Urinary bladder (tissue), 4 donors: ENCODE measurements around the gene NTNG2. TPM values are rescaled to one million over a fixed set of nuclear protein-coding genes. Genes with fewer than 3 reads are reported as not detected.

ENCODE experiments used
- DNase-seq: peaks from one replicate; pipeline ENCODE4 v3.0.0-alpha.2; 2015; ENCODE audit errors: extremely low spot score
- H3K27ac ChIP-seq: one replicate; pipeline ENCODE4 v1.5.1; 2013; ENCODE audit warnings: low read depth, mild to moderate bottlenecking, moderate library complexity
- H3K36me3 ChIP-seq: one replicate; pipeline ENCODE4 v1.6.1; 2013; ENCODE audit warnings: mild to moderate bottlenecking, moderate library complexity; ENCODE audit not compliant: insufficient read depth
- H3K4me1 ChIP-seq: one replicate; pipeline ENCODE4 v1.6.1; 2013; ENCODE audit warnings: mild to moderate bottlenecking, moderate library complexity; ENCODE audit not compliant: insufficient read depth
- H3K4me3 ChIP-seq: one replicate; pipeline ENCODE4 v1.5.1; 2013; ENCODE audit warnings: low read depth, low read length
- WGBS: extraction: QIAGEN DNeasy Blood & Tissue Kit; methylation state at CpG from one replicate; pipeline ENCODE4 v1.1.7; 2013; 5-methylcytosine and 5-hydroxymethylcytosine counted together
- polyA plus RNA-seq: library from polyadenylated mRNA; stranded (reverse); fragments of 200-250 nt; gene quantifications from one replicate; pipeline ENCODE4 v1.2.3, GENCODE V29; 2013
- total RNA-seq: library from RNA; depleted of rRNA; stranded (reverse); fragments of >200 nt; gene quantifications from one replicate; pipeline ENCODE4 v1.2.3, GENCODE V29; 2014
- donor health status: healthy with polysubstance abuse.
- donor health status: healthy.

NTNG2 gene
- total and polyA plus RNA-seq, 2 donors = 2.3 to 2.8 TPM

DNA sequence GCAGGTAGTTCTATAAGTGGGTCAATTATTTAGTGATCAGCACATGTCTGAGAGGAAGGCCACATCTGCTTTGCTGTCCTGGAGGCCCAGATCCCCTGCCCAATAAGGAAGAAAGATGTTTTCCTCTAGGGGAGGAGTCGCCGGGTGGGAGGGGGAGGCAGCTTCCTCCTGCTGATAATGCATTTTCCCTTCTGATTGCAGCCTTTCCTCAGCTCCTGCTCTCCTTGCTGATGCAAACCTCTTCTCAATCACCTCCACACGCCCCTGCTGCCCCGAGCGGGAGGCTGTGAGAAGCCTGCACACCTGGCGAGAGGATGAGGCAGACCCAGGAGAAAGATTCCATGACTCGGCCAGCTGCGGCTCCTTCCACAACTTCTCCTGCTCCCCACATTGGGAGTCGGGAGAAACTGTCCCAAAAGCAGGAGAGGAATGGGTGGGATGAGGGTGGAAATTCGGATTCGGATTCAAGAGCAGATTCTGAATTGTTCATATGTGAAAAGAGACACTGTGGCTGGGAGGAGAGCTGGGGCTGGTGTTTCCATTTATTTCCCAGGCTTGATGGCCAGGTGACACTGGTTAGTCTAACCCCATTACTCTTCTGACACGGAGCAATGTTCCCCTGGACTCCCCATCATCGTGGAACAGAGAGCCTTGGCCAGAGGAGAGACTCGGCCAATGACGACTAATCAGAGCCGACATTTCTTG lies 6.8 kb upstream of the NTNG2 start:
- Histone ChIP-seq H3K4me1 (no peaks in the 10 kb centered on the region), H3K27ac (no peak overlapping the region), H3K36me3 (no peaks in the 10 kb centered on the region), H3K4me3 (no peak overlapping the region)
- no peak for DNase-seq
- 59% methylated on average over 16 of the region's 16 CpGs for WGBS

GRCh38 chr9:132155568-132155895 lies 6.3 kb upstream of the NTNG2 start:
- DNase-seq = no peak
- Histone ChIP-seq H3K4me1 (no peaks in the 10 kb centered on the region), H3K4me3 (no peak overlapping the region), H3K27ac (no peak overlapping the region), H3K36me3 (no peaks in the 10 kb centered on the region)
- WGBS = 86% methylated on average over 3 of the region's 3 CpGs

- DNase-seq = no peak
- Histone ChIP-seq H3K4me1 (no peaks in the 10 kb centered on the region), H3K27ac (no peak overlapping the region), H3K4me3 (no peak overlapping the region), H3K36me3 (no peaks in the 10 kb centered on the region)
- 26% methylated on average over 5 of the region's 5 CpGs for WGBS
These were observed 5.6 kb upstream of the NTNG2 start for GRCh38 chr9:132156262-132156661.

DNA sequence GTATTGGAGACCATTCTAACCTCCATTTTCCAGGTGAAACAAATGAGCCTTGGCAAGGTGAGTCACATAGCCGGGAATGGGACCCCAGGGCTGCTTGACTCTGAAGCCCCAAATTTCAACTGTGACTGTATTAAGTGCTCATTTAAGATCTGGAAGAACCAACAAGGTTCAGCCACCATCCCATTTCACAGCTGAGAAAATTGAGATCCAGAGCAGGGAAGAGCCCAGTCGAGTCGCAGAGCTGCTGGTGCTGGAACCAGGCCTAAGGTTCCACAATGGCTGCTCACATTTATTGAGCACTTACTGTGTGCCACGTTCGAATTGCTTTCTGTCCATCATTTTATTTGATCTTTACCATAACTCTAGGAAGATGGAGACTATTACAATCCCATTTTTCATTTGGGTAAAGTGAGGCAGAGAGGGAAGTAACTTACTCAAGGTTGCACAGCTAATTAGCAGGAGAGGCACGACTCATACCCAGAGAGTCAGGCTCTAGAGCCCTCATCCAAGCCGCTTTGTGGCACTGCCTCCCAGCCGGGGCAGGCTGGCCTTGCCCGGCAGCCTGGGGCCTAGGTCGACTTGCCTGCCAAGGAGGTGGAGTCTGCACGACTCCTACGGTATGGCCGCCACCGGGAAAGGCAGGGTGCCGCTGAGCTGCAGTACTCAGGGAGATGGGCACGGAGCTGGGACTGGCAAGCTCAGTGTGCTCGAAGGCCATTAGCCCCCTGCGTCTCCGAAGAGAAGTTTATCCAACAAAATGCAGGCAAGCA lies 4.3 kb upstream of the NTNG2 start:
- Histone ChIP-seq H3K4me3 (no peak overlapping the region), H3K36me3 (no peaks in the 10 kb centered on the region), H3K27ac (no peak overlapping the region), H3K4me1 (no peaks in the 10 kb centered on the region)
- no peak for DNase-seq
- WGBS = 68% methylated on average over 19 of the region's 19 CpGs

- DNase-seq = no peak
- Histone ChIP-seq H3K27ac (no peak overlapping the region), H3K4me1 (no peaks in the 10 kb centered on the region), H3K4me3 (peak overlapping the region; percentile 76), H3K36me3 (no peaks in the 10 kb centered on the region)
- WGBS = 4% methylated on average over 50 of the region's 50 CpGs
These were observed 786 bp upstream of the NTNG2 start for GRCh38 chr9:132160802-132161742.

DNA sequence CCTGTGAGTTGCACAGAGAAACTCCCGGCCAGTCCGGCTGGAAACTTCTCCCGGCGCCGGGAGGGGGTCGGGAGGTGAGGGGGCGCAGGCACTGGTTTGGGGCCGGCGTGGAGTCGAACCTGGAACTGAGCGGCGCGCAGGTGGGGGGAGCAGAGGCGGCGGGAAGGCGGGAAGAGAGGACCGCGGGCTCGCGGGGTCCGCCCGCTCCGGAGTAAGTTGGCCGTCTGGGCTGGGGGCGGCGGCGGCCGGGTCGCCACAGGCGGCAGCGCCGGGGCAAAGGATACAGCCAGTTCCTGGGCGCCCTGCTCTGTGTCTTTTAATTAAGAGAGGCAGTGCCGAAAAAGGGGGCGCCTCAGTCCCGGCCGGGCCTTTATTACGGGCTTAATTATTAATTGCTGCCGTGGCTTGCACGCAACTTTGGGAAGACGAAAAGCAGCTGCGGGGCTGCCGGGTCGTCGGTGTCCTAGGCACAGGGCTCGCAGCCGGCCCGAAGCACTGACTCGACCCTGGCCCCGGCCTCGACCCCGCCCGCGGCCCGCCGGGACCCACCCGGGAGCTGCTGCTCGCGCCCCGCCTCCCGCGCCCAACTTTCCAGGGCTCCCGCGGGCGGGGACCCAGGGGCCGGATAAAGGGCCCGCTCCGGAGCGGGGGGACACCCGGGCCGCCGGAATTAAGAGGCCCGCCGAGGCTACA lies 1.1 kb downstream of the NTNG2 start:
- no peaks in the 10 kb centered on the region for H3K36me3 ChIP-seq
- H3K4me1 ChIP-seq = no peaks in the 10 kb centered on the region
- peak overlapping the region; percentile 76 for H3K4me3 ChIP-seq
- H3K27ac ChIP-seq = no peak overlapping the region
- under 1% methylated on average over 74 of the region's 74 CpGs for WGBS
- no peak for DNase-seq

- H3K27ac ChIP-seq = no peak overlapping the region
- H3K36me3 ChIP-seq = no peaks in the 10 kb centered on the region
- H3K4me1 ChIP-seq = no peaks in the 10 kb centered on the region
- no peak for DNase-seq
- peak overlapping the region; percentile 76 for H3K4me3 ChIP-seq
- WGBS = 1% methylated on average over 29 of the region's 29 CpGs
These were observed 1.6 kb downstream of the NTNG2 start for GRCh38 chr9:132163457-132163875.

- no peaks in the 10 kb centered on the region for H3K4me1 ChIP-seq
- 17% methylated on average over 45 of the region's 45 CpGs for WGBS
- no peak overlapping the region for H3K27ac ChIP-seq
- DNase-seq = no peak
- no peaks in the 10 kb centered on the region for H3K36me3 ChIP-seq
- no peak overlapping the region for H3K4me3 ChIP-seq
These were observed 2.2 kb downstream of the NTNG2 start for GRCh38 chr9:132163876-132164603.

GRCh38 chr9:132164604-132165362 lies 2.9 kb downstream of the NTNG2 start:
- 29% methylated on average over 16 of the region's 16 CpGs for WGBS

DNA sequence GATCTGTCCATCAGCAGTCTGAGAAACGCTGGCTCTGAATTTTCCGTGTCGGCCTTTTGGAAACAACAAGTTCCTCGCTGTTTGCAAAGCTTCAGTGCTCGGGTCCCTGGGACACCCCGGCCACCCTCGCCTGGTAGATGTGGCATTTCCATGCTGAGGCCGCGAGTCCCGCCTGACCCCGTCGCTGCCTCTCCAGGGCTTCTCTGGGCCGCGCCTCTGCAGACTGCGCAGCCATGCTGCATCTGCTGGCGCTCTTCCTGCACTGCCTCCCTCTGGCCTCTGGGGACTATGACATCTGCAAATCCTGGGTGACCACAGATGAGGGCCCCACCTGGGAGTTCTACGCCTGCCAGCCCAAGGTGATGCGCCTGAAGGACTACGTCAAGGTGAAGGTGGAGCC lies 4.7 kb downstream of the NTNG2 start:
- WGBS = 66% methylated on average over 19 of the region's 19 CpGs
- H3K27ac ChIP-seq = no peak overlapping the region
- no peaks in the 10 kb centered on the region for H3K4me1 ChIP-seq
- no peak for DNase-seq
- H3K36me3 ChIP-seq = no peaks in the 10 kb centered on the region
- H3K4me3 ChIP-seq = no peak overlapping the region

More at GRCh38 chr9:132164604-132165362, 2.9 kb downstream of the NTNG2 start:
- Histone ChIP-seq H3K4me3 (no peak overlapping the region), H3K27ac (no peak overlapping the region), H3K36me3 (no peaks in the 10 kb centered on the region), H3K4me1 (no peaks in the 10 kb centered on the region)
- DNase-seq = no peak

GRCh38 chr9:132167192-132167591 lies 5.3 kb downstream of the NTNG2 start:
- Histone ChIP-seq H3K36me3 (no peaks in the 10 kb centered on the region), H3K27ac (no peak overlapping the region), H3K4me1 (no peaks in the 10 kb centered on the region), H3K4me3 (no peak overlapping the region)
- 68% methylated on average over 7 of the region's 7 CpGs for WGBS
- DNase-seq = no peak

- WGBS = 40% methylated on average over 8 of the region's 8 CpGs
- H3K4me3 ChIP-seq = no peak overlapping the region
- no peak for DNase-seq
- no peak overlapping the region for H3K27ac ChIP-seq
- no peaks in the 10 kb centered on the region for H3K36me3 ChIP-seq
- no peaks in the 10 kb centered on the region for H3K4me1 ChIP-seq
These were observed 6.5 kb downstream of the NTNG2 start for GRCh38 chr9:132168347-132168746.
